Ecto neural progenitor cell (in vitro differentiated cells): ENCODE measurements around the gene NDUFS1.
"Not testable (repeated sequence)": the region's sequence is repeated elsewhere in the genome, so short reads cannot be mapped to it uniquely, and the experiment has no call there.

Experiments used
- DNase-seq: peaks from one replicate; pipeline ENCODE4 v3.0.0-alpha.2; 2018; ENCODE audit warnings: low spot score

Gene NDUFS1

GRCh38 chr2:206162401-206162800, 3.2 kb upstream of the NDUFS1 start:
- not testable (repeated sequence) for DNase-seq

GRCh38 chr2:206160807-206161179, 1.5 kb upstream of the NDUFS1 start:
- DNase-seq, result no peak

GRCh38 chr2:206160125-206160806, 1.0 kb upstream of the NDUFS1 start:
- no peak for DNase-seq

- no peak for DNase-seq
Observed at GRCh38 chr2:206158563-206159345, 490 bp downstream of the NDUFS1 start.

GRCh38 chr2:206157014-206157413, 2.2 kb downstream of the NDUFS1 start:
- DNase-seq, result not testable (repeated sequence)

GRCh38 chr2:206154197-206154596, 5.0 kb downstream of the NDUFS1 start:
- DNase-seq, result no peak

GRCh38 chr2:206150631-206151030, 8.6 kb downstream of the NDUFS1 start:
- DNase-seq, result no peak

GRCh38 chr2:206150168-206150567, 9.1 kb downstream of the NDUFS1 start:
- DNase-seq, result no peak

- DNase-seq, result no peak
Observed at GRCh38 chr2:206149330-206149729, 9.9 kb downstream of the NDUFS1 start.

- DNase-seq, result no peak
Observed at GRCh38 chr2:206145665-206146064, 13.6 kb downstream of the NDUFS1 start.

- no peak for DNase-seq
Observed at GRCh38 chr2:206144383-206144782, 14.9 kb downstream of the NDUFS1 start.

- no peak for DNase-seq
Observed at GRCh38 chr2:206143451-206143850, 15.8 kb downstream of the NDUFS1 start.

GRCh38 chr2:206127656-206128055, 31.6 kb downstream of the NDUFS1 start:
- DNase-seq, result no peak

GRCh38 chr2:206125901-206126300, 33.3 kb downstream of the NDUFS1 start:
- no peak for DNase-seq

- not testable (repeated sequence) for DNase-seq
Observed at GRCh38 chr2:206122569-206122968, 36.7 kb downstream of the NDUFS1 start.

- no peak for DNase-seq
Observed at GRCh38 chr2:206116278-206116677, 43.0 kb downstream of the NDUFS1 start.

GRCh38 chr2:206115026-206115578, 44.1 kb downstream of the NDUFS1 start:
- no peak for DNase-seq

GRCh38 chr2:206112846-206113547, 46.2 kb downstream of the NDUFS1 start:
- DNase-seq, result no peak

GRCh38 chr2:206112108-206112507, 47.1 kb downstream of the NDUFS1 start:
- no peak for DNase-seq

GRCh38 chr2:206108713-206109112, 50.5 kb downstream of the NDUFS1 start:
- DNase-seq, result no peak

GRCh38 chr2:206105541-206105940, 53.7 kb downstream of the NDUFS1 start:
- no peak for DNase-seq

- no peak for DNase-seq
Observed at GRCh38 chr2:206105038-206105437, 54.2 kb downstream of the NDUFS1 start.

GRCh38 chr2:206098872-206099271, 60.4 kb downstream of the NDUFS1 start:
- DNase-seq, result not testable (repeated sequence)
